Ovary (tissue), 9 donors: Measurements from ENCODE around the gene CH25H. TPM values are rescaled to one million over a fixed set of nuclear protein-coding genes. Genes with fewer than 3 reads are reported as not detected.
"Not testable (repeated sequence)": the region's sequence is repeated elsewhere in the genome, so short reads cannot be mapped to it uniquely, and the experiment has no call there.

ENCODE experiments used
- DNase-seq, 5 donors: peaks; one replicate each; pipeline ENCODE4 v3.0.0-alpha.2; 2019 to 2020
- H3K27ac ChIP-seq, 2 donors: fragments of 200-600 bp; one replicate each; pipeline versions ENCODE4 v1.5.1 to v1.8.0; 2019 to 2022
- H3K27me3 ChIP-seq: fragments of 200-600 bp; one replicate; pipeline ENCODE4 v1.8.0; 2022
- H3K36me3 ChIP-seq: fragments of 200-600 bp; sonication (generic); one replicate; pipeline ENCODE4 v1.5.1; 2019
- H3K4me1 ChIP-seq: one replicate; pipeline ENCODE4 v1.8.1; 2013; ENCODE audit warnings: mild to moderate bottlenecking, moderate library complexity; ENCODE audit not compliant: insufficient read depth
- H3K4me3 ChIP-seq: fragments of 200-600 bp; sonication (generic); one replicate; pipeline ENCODE4 v1.5.1; 2017
- H3K9me3 ChIP-seq, 2 donors: fragments of 200-600 bp in 1 of 2; sonication (generic) in 1 of 2; one replicate each; pipeline versions ENCODE4 v1.5.1 to v1.8.1; 2013 to 2019; ENCODE audit warnings: mild to moderate bottlenecking in 1 of 2, moderate library complexity in 1 of 2
- EP300 ChIP-seq: sonication (generic); formaldehyde crosslinking; IDR thresholded peaks from one replicate; pipeline ENCODE4 v1.6.1; 2017; ENCODE audit warnings: antibody characterized with exemption
- POLR2A ChIP-seq: fragments of 450-650 bp; IDR thresholded peaks from one replicate; pipeline ENCODE4 v1.6.1; 2017; ENCODE audit warnings: antibody characterized with exemption, mild to moderate bottlenecking, moderate library complexity
- WGBS, 3 donors: extraction: QIAGEN DNeasy Blood & Tissue Kit in 1 of 3; methylation state at CpG; one replicate each; pipeline versions ENCODE4 v1.1.5 to v1.1.7; 2013 to 2017; 5-methylcytosine and 5-hydroxymethylcytosine counted together
- intact Hi-C, 4 donors: fragments of 100-400 bp; cut with DNase I; formaldehyde crosslinking; loops; one replicate each; pipeline versions ENCODE4 v1.11.0 to v1.15.1; 2022 to 2023
- polyA plus RNA-seq, 2 donors: library from polyadenylated mRNA; stranded (reverse); fragments of 200-250 nt in 1 of 2; fragments of 350-450 nt in 1 of 2; fragmentation: Illumina TruSeq in 1 of 2; extraction: RNeasy Lipid Tissue Mini Kit (QIAGEN cat#74804) in 1 of 2; gene quantifications; one replicate each; pipeline ENCODE4 v1.2.3, GENCODE V29; 2013 to 2014
- total RNA-seq, 7 donors: library from RNA; depleted of rRNA in 2 of 7; stranded (reverse); fragments of >200 nt in 2 of 7; fragmentation: NEBNext Ultra II Directional in 3 of 7; extraction: Animal tissue kit (Norgen Biotek cat#: 25700) in 3 of 7; gene quantifications; one replicate each; pipeline versions ENCODE4 v1.1.0 to v1.2.4, GENCODE V29; 2016 to 2023
- TF ChIP-seq, protein P1 (sequence below), 3 donors: fragments of 450-650 bp in 2 of 3; fragments of 200-600 bp in 1 of 3; IDR thresholded peaks; one replicate each; pipeline versions ENCODE4 v1.5.1 to v1.8.0; 2016 to 2022; ENCODE audit warnings: antibody characterized with exemption in 3 of 3, mild to moderate bottlenecking in 1 of 3
- donor health status: DM: no; HTN: no; CAD: no; lungs with moderate emphysema.
- donor health status: DM: no; HTN: no; CAD: no.
- donor health status: Bipolar disorder and iron deficiency.
- donor health status: DM: yes; HTN: yes; CAD: no.
- donor health status: DM: no; HTN: no; CAD: no.
- donor health status: DM: yes; HTN: yes; CAD: no.

The CH25H gene
- total and polyA plus RNA-seq, 9 donors, result 0.22 to 3.8 (median 1.6) TPM

DNA sequence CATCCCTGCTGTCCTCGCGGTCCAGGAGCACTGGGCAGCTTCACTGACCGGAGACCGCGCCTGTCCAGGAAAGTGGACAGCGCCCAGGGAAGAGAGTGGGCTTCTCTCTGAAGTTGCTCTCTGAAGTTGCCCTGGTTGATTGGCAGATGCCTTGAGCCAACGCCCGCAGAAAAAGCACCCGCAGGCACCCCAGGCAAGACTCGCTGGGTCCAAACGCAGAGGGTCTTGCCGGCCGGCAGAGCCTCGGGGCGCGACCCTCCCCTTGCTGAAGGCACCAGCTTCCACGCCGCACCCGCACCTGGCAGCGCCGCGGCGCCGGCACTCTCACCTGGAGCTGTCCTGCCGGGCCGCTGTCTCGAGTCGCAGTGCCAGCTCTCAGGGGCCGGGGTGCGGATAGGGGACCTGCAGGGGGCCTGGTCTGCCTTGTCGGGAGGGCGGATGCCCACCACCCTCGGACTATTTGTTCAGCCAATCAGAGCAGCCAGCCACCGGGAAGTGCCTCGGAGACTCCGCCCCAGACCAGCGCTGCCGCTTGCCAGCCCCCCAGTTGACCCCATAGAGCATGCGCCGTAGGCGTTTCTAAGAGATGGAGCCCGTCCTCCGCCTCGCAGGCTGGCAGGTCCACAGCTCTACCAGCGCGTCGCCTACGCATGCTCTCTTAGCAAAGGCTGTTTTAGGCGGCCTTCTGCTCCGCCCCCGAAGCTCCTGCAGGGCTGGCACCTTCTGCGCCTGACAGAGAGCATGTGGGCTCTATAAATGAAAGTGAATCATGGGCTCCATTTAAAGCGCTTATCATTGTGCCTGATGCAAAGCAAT is 44.5 kb upstream of the CH25H start, which contains the start of gene LIPA:
Gene LIPA (minus strand): TSS at position 367 of the 816 bp plus-strand sequence. CDS start 4,127 bp downstream, outside the sequence.
- Histone ChIP-seq H3K27ac (peak within 1 kb of the TSS in 1 of 2 donors; percentile 10), H3K4me1 (peaks cover 1% of the 10 kb centered on the region), H3K4me3 (peak within 1 kb of the TSS; percentile 90), H3K9me3 (no peaks in the 10 kb centered on the region), H3K27me3 (no peaks in the 10 kb centered on the region), H3K36me3 (no peaks in the 10 kb centered on the region)
- TF ChIP-seq, protein P1, sequence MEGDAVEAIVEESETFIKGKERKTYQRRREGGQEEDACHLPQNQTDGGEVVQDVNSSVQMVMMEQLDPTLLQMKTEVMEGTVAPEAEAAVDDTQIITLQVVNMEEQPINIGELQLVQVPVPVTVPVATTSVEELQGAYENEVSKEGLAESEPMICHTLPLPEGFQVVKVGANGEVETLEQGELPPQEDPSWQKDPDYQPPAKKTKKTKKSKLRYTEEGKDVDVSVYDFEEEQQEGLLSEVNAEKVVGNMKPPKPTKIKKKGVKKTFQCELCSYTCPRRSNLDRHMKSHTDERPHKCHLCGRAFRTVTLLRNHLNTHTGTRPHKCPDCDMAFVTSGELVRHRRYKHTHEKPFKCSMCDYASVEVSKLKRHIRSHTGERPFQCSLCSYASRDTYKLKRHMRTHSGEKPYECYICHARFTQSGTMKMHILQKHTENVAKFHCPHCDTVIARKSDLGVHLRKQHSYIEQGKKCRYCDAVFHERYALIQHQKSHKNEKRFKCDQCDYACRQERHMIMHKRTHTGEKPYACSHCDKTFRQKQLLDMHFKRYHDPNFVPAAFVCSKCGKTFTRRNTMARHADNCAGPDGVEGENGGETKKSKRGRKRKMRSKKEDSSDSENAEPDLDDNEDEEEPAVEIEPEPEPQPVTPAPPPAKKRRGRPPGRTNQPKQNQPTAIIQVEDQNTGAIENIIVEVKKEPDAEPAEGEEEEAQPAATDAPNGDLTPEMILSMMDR (IDR thresholded peaks at IDR 0.05), result no peak
- no peak for TF ChIP-seq POLR2A
- TF ChIP-seq EP300, result no peak
- 0 to 1% (median 0%) methylated on average over 46 to 53 of the region's 53 CpGs for WGBS, 3 donors
- intact Hi-C loops, result no loop called here
- DNase-seq, result peak; percentile 94 to 96 (median 95)

DNA sequence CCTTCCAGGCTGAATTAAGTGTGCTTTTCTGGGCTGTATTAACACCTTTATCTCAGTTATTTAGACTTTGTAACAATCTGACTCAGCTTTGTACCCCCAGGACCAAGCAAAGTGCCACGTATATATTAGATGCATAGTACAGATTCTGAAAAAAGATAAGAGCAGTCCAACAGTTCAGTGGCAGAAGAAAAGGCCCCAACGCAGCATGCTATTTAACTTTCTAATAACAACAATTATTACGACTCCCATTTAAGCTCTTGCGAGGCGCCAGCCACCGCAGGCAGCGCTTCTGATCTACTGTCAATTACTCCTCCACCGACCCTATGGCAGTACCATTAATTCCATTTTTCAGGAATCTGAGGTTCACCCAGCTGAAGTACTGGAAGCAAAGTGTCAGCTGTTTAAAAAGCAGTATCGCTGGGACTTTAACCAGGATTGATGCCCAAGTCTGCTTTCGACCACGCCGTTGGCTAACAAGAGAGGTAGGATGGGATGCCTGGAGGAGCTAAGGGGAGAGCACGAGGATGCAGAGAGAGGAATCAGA is 43.8 kb upstream of the CH25H start:
- Histone ChIP-seq H3K4me3 (peak overlapping the region; percentile 90), H3K27me3 (no peaks in the 10 kb centered on the region), H3K27ac (no peak overlapping the region), H3K36me3 (no peaks in the 10 kb centered on the region), H3K9me3 (no peaks in the 10 kb centered on the region), H3K4me1 (peaks cover 1% of the 10 kb centered on the region)
- intact Hi-C loops, result no loop called here
- DNase-seq, result no peak
- no peak for TF ChIP-seq POLR2A
- TF ChIP-seq, protein P1 (IDR thresholded peaks at IDR 0.05), result no peak
- no peak for TF ChIP-seq EP300
- 15 to 24% (median 24%) methylated on average over 13 of the region's 13 CpGs for WGBS, 3 donors

DNA sequence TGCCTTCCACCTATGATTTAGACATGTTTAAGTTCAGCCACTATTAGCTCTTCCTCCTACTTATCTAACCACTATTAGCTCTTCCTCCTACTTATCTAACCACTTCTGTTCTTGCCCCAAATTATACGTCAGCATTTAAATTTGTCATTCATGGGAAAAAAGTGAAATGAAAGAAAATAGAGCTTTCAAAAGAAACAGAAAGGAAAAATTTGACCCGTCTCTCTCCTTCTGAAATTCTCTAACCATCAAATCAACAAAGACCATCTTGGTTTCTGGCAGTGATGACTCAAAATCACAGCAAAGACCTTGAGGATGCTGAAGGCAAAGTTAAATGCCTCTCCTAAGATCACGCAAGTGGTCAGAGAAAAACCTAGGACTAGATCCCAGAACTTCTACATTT is 41.9 kb upstream of the CH25H start:
- DNase-seq, result no peak
- Histone ChIP-seq H3K4me1 (peaks cover 1% of the 10 kb centered on the region), H3K27ac (no peak overlapping the region), H3K27me3 (no peaks in the 10 kb centered on the region), H3K4me3 (no peak overlapping the region), H3K9me3 (no peaks in the 10 kb centered on the region), H3K36me3 (no peaks in the 10 kb centered on the region)
- TF ChIP-seq POLR2A (no peak), EP300 (no peak)
- TF ChIP-seq, protein P1 (IDR thresholded peaks at IDR 0.05), result no peak
- 67 to 89% (median 73%) methylated on average over 3 of the region's 3 CpGs for WGBS, 3 donors
- intact Hi-C loops, result no loop called here

DNA sequence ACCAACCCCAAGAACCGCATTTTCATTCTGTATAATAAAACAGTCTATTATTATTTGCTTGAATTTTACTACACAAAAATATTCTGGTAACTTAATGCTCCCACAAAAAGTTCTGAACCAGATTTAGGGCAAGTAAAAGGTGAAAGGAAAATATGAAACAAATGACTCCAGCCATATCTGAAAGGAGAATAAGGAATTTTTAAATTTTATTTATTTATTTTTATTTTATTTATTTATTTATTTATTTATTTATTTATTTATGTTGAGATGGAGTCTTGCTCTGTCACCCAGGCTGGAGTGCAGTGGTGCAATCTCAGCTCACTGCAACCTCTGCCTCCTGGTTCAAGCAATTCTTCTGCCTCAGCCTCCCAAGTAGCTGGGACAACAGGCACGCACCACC is 40.5 kb upstream of the CH25H start:
- H3K27ac ChIP-seq, H3K36me3 ChIP-seq, H3K4me1 ChIP-seq, H3K9me3 ChIP-seq, H3K27me3 ChIP-seq, H3K4me3 ChIP-seq, intact Hi-C loops, DNase-seq: not testable (repeated sequence)
- 96 to 100% (median 97%) methylated on average over 2 of the region's 2 CpGs for WGBS, 3 donors

DNA sequence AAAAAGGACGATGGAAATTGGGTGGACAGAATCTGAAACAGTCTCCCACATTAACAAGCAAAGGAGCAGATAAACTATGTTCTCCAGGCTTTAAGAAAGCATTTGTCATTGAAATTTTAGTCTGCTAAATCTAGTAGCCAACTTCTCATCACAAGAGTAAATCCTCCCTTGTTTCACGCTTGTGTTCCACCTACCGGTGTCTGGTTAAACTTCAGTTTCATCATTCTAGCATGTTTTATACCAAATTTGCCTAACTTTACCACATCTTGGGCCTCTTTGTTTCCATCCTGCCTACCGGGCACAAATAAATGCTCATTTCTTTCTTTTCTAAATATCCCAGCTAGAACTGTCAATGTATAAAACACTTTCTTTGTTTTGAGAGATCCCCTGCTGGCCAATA is 38.7 kb upstream of the CH25H start:
- no peaks in the 10 kb centered on the region for H3K36me3 ChIP-seq
- TF ChIP-seq, protein P1 (IDR thresholded peaks at IDR 0.05), result no peak
- TF ChIP-seq EP300 (no peak), POLR2A (no peak)
- no peak for DNase-seq
- intact Hi-C loops, result no loop called here
- H3K27ac ChIP-seq, result no peak overlapping the region
- H3K27me3 ChIP-seq, result no peaks in the 10 kb centered on the region
- H3K4me3 ChIP-seq, result no peak overlapping the region
- WGBS, 3 donors, result 67 to 70% (median 67%) methylated on average over 4 of the region's 4 CpGs
- H3K9me3 ChIP-seq, result no peaks in the 10 kb centered on the region
- no peaks in the 10 kb centered on the region for H3K4me1 ChIP-seq
